Sigmoid colon (tissue), 7 donors: Measurements from ENCODE around the gene ZNF138. TPM values are rescaled to one million over a fixed set of nuclear protein-coding genes. Genes with fewer than 3 reads are reported as not detected.
"Not testable (repeated sequence)": the region's sequence is repeated elsewhere in the genome, so short reads cannot be mapped to it uniquely, and the experiment has no call there.

ENCODE experiments used
- DNase-seq: peaks from one replicate; pipeline ENCODE4 v3.0.0-alpha.2; 2019
- H3K27ac ChIP-seq, 4 donors: fragments of 200-600 bp; sonication (generic); one replicate each; pipeline ENCODE4 v1.5.1; 2016 to 2019; ENCODE audit warnings: mild to moderate bottlenecking in 1 of 4
- H3K27me3 ChIP-seq, 3 donors: fragments of 200-600 bp; sonication (generic); one replicate each; pipeline ENCODE4 v1.5.1; 2019; ENCODE audit warnings: mild to moderate bottlenecking in 1 of 3
- H3K36me3 ChIP-seq, 4 donors: fragments of 200-600 bp; sonication (generic); one replicate each; pipeline ENCODE4 v1.5.1; 2016 to 2019
- H3K4me1 ChIP-seq, 4 donors: fragments of 200-600 bp; sonication (generic); one replicate each; pipeline ENCODE4 v1.5.1; 2017 to 2019
- H3K4me3 ChIP-seq, 4 donors: fragments of 200-600 bp; sonication (generic); one replicate each; pipeline ENCODE4 v1.5.1; 2017 to 2019; ENCODE audit warnings: mild to moderate bottlenecking in 2 of 4, moderate library complexity in 1 of 4
- H3K9me3 ChIP-seq, 4 donors: fragments of 200-600 bp in 3 of 4; sonication (generic) in 3 of 4; one replicate each; pipeline versions ENCODE4 v1.5.1 to v1.6.1; 2013 to 2019
- EP300 ChIP-seq, 4 donors: sonication (generic); formaldehyde crosslinking; IDR thresholded peaks; one replicate each; pipeline ENCODE4 v1.6.1; 2017; ENCODE audit warnings: antibody characterized with exemption in 4 of 4
- POLR2A ChIP-seq, 2 donors: fragments of 450-650 bp; IDR thresholded peaks; one replicate each; pipeline ENCODE4 v1.6.1; 2016; ENCODE audit warnings: antibody characterized with exemption in 2 of 2, mild to moderate bottlenecking in 2 of 2, moderate library complexity in 2 of 2
- POLR2AphosphoS5 ChIP-seq, 4 donors: sonication (generic); formaldehyde crosslinking; IDR thresholded peaks; one replicate each; pipeline ENCODE4 v1.6.1; 2017; ENCODE audit warnings: antibody characterized with exemption in 4 of 4
- WGBS, 2 donors: extraction: QIAGEN DNeasy Blood & Tissue Kit; methylation state at CpG; one replicate each; pipeline ENCODE4 v1.1.7; 2013; 5-methylcytosine and 5-hydroxymethylcytosine counted together
- intact Hi-C: fragments of 100-400 bp; cut with DNase I; formaldehyde crosslinking; loops from one replicate; pipeline ENCODE4 v1.15.1; 2023
- polyA plus RNA-seq, 3 donors: library from polyadenylated mRNA; stranded (reverse); fragments of 200-250 nt; gene quantifications; one replicate each; pipeline ENCODE4 v1.2.3, GENCODE V29; 2013
- total RNA-seq, 4 donors: library from RNA; depleted of rRNA; stranded (reverse); fragments of >200 nt; gene quantifications; one replicate each; pipeline ENCODE4 v1.1.0, GENCODE V29; 2016
- TF ChIP-seq, protein P1 (sequence below), 4 experiments: fragments of 450-650 bp in 3 of 4; fragments of 200-600 bp in 1 of 4; IDR thresholded peaks; one replicate each; pipeline ENCODE4 v1.5.1; 2016 to 2019; ENCODE audit warnings: antibody characterized with exemption in 4 of 4, mild to moderate bottlenecking in 3 of 4, moderate library complexity in 2 of 4
- donor health status: healthy with polysubstance abuse.
- donor health status: Bipolar disorder and iron deficiency.
- donor health status: healthy.

Gene ZNF138
- total and polyA plus RNA-seq, 7 donors: 3.9 to 26.0 (median 8.4) TPM

GRCh38 chr7:64755865-64756264 lies 38.4 kb upstream of the ZNF138 start:
- no peaks in the 10 kb centered on the region for H3K9me3 ChIP-seq
- no peak overlapping the region for H3K27ac ChIP-seq
- intact Hi-C loops: no loop called here
- H3K27me3 ChIP-seq: no peaks in the 10 kb centered on the region
- TF ChIP-seq POLR2AphosphoS5 (IDR thresholded peaks at IDR 0.05) (no peak), POLR2A (IDR thresholded peaks at IDR 0.05) (no peak), EP300 (IDR thresholded peaks at IDR 0.05) (no peak)
- TF ChIP-seq, protein P1, sequence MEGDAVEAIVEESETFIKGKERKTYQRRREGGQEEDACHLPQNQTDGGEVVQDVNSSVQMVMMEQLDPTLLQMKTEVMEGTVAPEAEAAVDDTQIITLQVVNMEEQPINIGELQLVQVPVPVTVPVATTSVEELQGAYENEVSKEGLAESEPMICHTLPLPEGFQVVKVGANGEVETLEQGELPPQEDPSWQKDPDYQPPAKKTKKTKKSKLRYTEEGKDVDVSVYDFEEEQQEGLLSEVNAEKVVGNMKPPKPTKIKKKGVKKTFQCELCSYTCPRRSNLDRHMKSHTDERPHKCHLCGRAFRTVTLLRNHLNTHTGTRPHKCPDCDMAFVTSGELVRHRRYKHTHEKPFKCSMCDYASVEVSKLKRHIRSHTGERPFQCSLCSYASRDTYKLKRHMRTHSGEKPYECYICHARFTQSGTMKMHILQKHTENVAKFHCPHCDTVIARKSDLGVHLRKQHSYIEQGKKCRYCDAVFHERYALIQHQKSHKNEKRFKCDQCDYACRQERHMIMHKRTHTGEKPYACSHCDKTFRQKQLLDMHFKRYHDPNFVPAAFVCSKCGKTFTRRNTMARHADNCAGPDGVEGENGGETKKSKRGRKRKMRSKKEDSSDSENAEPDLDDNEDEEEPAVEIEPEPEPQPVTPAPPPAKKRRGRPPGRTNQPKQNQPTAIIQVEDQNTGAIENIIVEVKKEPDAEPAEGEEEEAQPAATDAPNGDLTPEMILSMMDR (IDR thresholded peaks at IDR 0.05): no peak
- H3K4me1 ChIP-seq: no peaks in the 10 kb centered on the region
- no peak overlapping the region for H3K4me3 ChIP-seq
- DNase-seq: no peak
- H3K36me3 ChIP-seq: no peaks in the 10 kb centered on the region
- WGBS, 2 donors: 87% methylated on average over 3 of the region's 3 CpGs

DNA sequence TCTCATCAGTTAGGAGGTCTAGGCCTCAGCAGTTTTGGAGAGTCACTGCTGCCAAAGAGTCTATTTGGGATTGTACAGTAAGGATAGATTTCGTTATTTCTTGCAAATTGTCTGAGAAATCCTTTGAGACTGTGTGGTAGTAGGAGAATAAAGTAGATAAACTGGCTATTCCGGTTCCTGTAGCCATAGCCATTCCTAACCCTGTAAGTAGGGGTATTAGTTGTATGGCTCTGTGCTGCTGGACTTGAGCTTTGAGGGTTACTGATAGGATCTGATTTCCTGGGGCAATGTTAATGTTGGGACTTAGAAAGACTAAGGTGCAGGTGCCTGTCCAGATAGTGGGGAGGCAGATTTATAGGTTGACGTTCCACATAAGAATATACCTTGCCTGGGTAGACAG lies 36.1 kb upstream of the ZNF138 start:
- H3K27me3 ChIP-seq: no peaks in the 10 kb centered on the region
- H3K4me1 ChIP-seq: no peaks in the 10 kb centered on the region
- TF ChIP-seq EP300 (IDR thresholded peaks at IDR 0.05) (no peak), POLR2A (IDR thresholded peaks at IDR 0.05) (no peak), POLR2AphosphoS5 (IDR thresholded peaks at IDR 0.05) (no peak)
- TF ChIP-seq, protein P1 (IDR thresholded peaks at IDR 0.05): no peak
- DNase-seq: no peak
- H3K9me3 ChIP-seq: no peaks in the 10 kb centered on the region
- intact Hi-C loops: no loop called here
- WGBS, 2 donors: 65 to 77% methylated on average over 3 of the region's 3 CpGs
- H3K27ac ChIP-seq: no peak overlapping the region
- no peaks in the 10 kb centered on the region for H3K36me3 ChIP-seq
- no peak overlapping the region for H3K4me3 ChIP-seq

GRCh38 chr7:64768824-64769223 lies 25.4 kb upstream of the ZNF138 start:
- Histone ChIP-seq H3K36me3 (no peaks in the 10 kb centered on the region), H3K27me3 (no peaks in the 10 kb centered on the region), H3K9me3 (no peaks in the 10 kb centered on the region), H3K27ac (no peak overlapping the region), H3K4me3 (no peak overlapping the region), H3K4me1 (no peaks in the 10 kb centered on the region)
- intact Hi-C loops: no loop called here
- TF ChIP-seq POLR2A (IDR thresholded peaks at IDR 0.05) (no peak), EP300 (IDR thresholded peaks at IDR 0.05) (no peak), POLR2AphosphoS5 (IDR thresholded peaks at IDR 0.05) (no peak)
- TF ChIP-seq, protein P1 (IDR thresholded peaks at IDR 0.05): no peak
- DNase-seq: no peak

GRCh38 chr7:64774204-64774842 lies 19.9 kb upstream of the ZNF138 start:
- no peaks in the 10 kb centered on the region for H3K4me1 ChIP-seq
- no peak for DNase-seq
- H3K27ac ChIP-seq: no peak overlapping the region
- intact Hi-C loops: no loop called here
- no peaks in the 10 kb centered on the region for H3K36me3 ChIP-seq
- H3K4me3 ChIP-seq: no peak overlapping the region
- 86 to 95% methylated on average over 2 of the region's 2 CpGs for WGBS, 2 donors
- H3K9me3 ChIP-seq: no peaks in the 10 kb centered on the region
- no peaks in the 10 kb centered on the region for H3K27me3 ChIP-seq
- TF ChIP-seq EP300 (IDR thresholded peaks at IDR 0.05) (no peak), POLR2A (IDR thresholded peaks at IDR 0.05) (no peak), POLR2AphosphoS5 (IDR thresholded peaks at IDR 0.05) (no peak)
- TF ChIP-seq, protein P1 (IDR thresholded peaks at IDR 0.05): no peak

DNA sequence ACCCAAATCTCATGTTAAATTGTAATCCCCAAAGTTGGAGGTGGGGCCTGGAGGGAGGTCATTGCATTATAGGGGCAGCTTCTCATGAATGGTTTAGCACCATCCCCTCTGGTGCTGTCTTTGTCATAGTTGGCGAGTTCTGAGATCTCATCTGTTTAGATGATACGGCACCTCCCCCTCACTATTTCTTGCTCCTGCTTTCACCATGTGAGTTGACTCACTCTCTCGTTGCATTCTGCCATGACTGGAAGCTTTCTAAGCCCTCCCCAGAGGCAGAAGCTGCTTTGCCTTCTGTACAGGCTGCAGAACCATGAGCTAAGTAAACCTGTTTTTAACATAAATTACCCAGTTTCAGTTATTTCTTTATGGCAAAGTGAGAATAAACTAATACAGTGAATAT lies 18.9 kb upstream of the ZNF138 start:
- DNase-seq: no peak
- H3K36me3 ChIP-seq: no peaks in the 10 kb centered on the region
- no peaks in the 10 kb centered on the region for H3K4me1 ChIP-seq
- 81 to 84% methylated on average over 3 of the region's 3 CpGs for WGBS, 2 donors
- no peaks in the 10 kb centered on the region for H3K9me3 ChIP-seq
- no peak overlapping the region for H3K27ac ChIP-seq
- intact Hi-C loops: no loop called here
- TF ChIP-seq, protein P1 (IDR thresholded peaks at IDR 0.05): no peak
- no peak overlapping the region for H3K4me3 ChIP-seq
- no peaks in the 10 kb centered on the region for H3K27me3 ChIP-seq

- 87 to 97% methylated on average over 22 to 23 of the region's 23 CpGs for WGBS, 2 donors
- intact Hi-C loops, H3K4me1 ChIP-seq, H3K4me3 ChIP-seq, H3K9me3 ChIP-seq, H3K36me3 ChIP-seq, H3K27ac ChIP-seq, DNase-seq, H3K27me3 ChIP-seq: not testable (repeated sequence)
These were observed 9.4 kb upstream of the ZNF138 start for GRCh38 chr7:64784842-64785241.
